ENCODE data around the gene SERPINA6. TPM values are rescaled to one million over a fixed set of nuclear protein-coding genes. Genes with fewer than 3 reads are reported as not detected.

SERPINA6 gene
- total and polyA plus RNA-seq, 3 donors from 2014 or later = 1.8 TPM; not detected in 2

GRCh38 chr14:94368243-94368590 lies 45.1 kb upstream of the SERPINA6 start:
- Histone ChIP-seq H3K27me3 (no peaks in the 10 kb centered on the region), H3K4me1 (no peaks in the 10 kb centered on the region), H3K9me3 (no peaks in the 10 kb centered on the region), H3K4me3 (no peak overlapping the region), H3K36me3 (ENCODE audit: low read depth, missing control alignments) (no peaks in the 10 kb centered on the region), H3K27ac (no peak overlapping the region)
- TF ChIP-seq CTCF (IDR thresholded peaks at IDR 0.05) (no peak), POLR2A (IDR thresholded peaks at IDR 0.05) (no peak)
- intact Hi-C loops (cut with DNase I; ENCODE audit: low total_unique reads) = no loop called here
- no peak for DNase-seq
- 94% methylated on average over 3 of the region's 3 CpGs; no CpG with 5 or more reads in 1 of the 2 donors for WGBS, 2 donors

GRCh38 chr14:94367347-94368242 lies 44.5 kb upstream of the SERPINA6 start:
- intact Hi-C loops (cut with DNase I; ENCODE audit: low total_unique reads) = no loop called here
- no peak overlapping the region for H3K4me3 ChIP-seq
- H3K27ac ChIP-seq = no peak overlapping the region
- TF ChIP-seq POLR2A (IDR thresholded peaks at IDR 0.05) (no peak), CTCF (IDR thresholded peaks at IDR 0.05) (no peak)
- no peaks in the 10 kb centered on the region for H3K4me1 ChIP-seq
- 76 to 83% methylated on average over 10 to 12 of the region's 12 CpGs for WGBS, 2 donors
- H3K36me3 ChIP-seq (ENCODE audit: low read depth, missing control alignments) = no peaks in the 10 kb centered on the region
- no peaks in the 10 kb centered on the region for H3K27me3 ChIP-seq
- no peak for DNase-seq
- H3K9me3 ChIP-seq = no peaks in the 10 kb centered on the region

- intact Hi-C loops (cut with DNase I; ENCODE audit: low total_unique reads) = no loop called here
- Histone ChIP-seq H3K9me3 (no peaks in the 10 kb centered on the region), H3K36me3 (ENCODE audit: low read depth, missing control alignments) (no peaks in the 10 kb centered on the region), H3K27ac (no peak within 1 kb of the TSS), H3K27me3 (no peaks in the 10 kb centered on the region), H3K4me3 (no peak within 1 kb of the TSS), H3K4me1 (no peaks in the 10 kb centered on the region)
- no peak for TF ChIP-seq CTCF (IDR thresholded peaks at IDR 0.05)
- 82 to 91% methylated on average over 10 to 14 of the region's 14 CpGs for WGBS, 2 donors
- no peak for DNase-seq
Measured at GRCh38 chr14:94366146-94366915, 43.2 kb upstream of the SERPINA6 start, which contains the start of gene SERPINA2. TSS of gene SERPINA2 (minus strand) at chr14:94366698.

- no peak for DNase-seq
- H3K27ac ChIP-seq = no peak overlapping the region
- H3K4me3 ChIP-seq = no peak overlapping the region
- WGBS, 2 donors = 82 to 98% methylated on average over 3 of the region's 3 CpGs
- H3K9me3 ChIP-seq = no peaks in the 10 kb centered on the region
- H3K27me3 ChIP-seq = no peaks in the 10 kb centered on the region
- no peaks in the 10 kb centered on the region for H3K36me3 ChIP-seq (ENCODE audit: low read depth, missing control alignments)
- TF ChIP-seq CTCF (IDR thresholded peaks at IDR 0.05) = no peak
- TF ChIP-seq POLR2A (IDR thresholded peaks at IDR 0.05) = no peak
- H3K4me1 ChIP-seq = no peaks in the 10 kb centered on the region
- intact Hi-C loops (cut with DNase I; ENCODE audit: low total_unique reads) = no loop called here
Measured at GRCh38 chr14:94365624-94366023, 42.5 kb upstream of the SERPINA6 start.

All from testis (tissue), 3 donors.